Right kidney (tissue), 1 donor: ENCODE results near the gene STUM.

Experiments used
- DNase-seq: peaks from one replicate; pipeline ENCODE4 v3.0.0-alpha.2; 2016

STUM gene

DNA sequence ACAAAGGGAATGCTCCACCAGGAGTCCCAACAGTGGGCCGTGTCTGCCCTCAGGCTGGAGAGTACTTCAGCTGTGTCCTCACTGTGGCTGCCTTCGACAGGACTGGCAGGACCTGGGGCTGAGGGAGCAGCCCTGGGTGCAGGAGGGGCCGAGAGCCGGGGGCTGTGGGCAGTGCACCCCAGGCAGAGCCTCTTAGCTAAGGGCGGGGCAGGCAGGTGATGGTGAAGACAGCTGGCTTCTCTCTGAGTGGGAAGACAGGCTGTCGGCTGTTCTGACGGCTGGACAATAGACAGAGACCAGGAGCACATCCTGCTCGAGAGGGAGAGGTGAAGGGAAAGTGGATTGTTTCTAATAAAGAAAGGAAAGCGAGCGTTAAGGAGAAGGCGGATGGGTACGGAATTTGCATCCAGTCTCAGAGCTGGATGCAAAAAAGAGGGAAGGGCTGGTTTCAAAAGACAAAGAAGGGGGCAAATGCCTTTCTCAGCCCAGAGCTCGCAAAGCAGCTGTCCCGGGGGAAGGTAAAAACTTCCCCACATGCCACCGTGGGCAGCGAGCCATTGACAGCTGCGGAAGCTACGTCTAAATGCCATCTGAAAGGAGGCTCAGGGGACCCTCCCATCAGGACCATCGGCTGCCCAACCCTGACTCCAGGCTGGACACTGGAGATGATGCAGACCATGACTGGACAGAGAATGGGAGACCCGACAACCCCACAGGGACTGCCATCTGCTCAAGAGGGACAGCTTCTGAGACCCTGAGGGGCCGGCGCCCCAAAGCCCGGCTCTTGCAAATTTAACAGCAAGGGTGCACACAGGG lies 92.0 kb downstream of the STUM start:
- no peak for DNase-seq

DNA sequence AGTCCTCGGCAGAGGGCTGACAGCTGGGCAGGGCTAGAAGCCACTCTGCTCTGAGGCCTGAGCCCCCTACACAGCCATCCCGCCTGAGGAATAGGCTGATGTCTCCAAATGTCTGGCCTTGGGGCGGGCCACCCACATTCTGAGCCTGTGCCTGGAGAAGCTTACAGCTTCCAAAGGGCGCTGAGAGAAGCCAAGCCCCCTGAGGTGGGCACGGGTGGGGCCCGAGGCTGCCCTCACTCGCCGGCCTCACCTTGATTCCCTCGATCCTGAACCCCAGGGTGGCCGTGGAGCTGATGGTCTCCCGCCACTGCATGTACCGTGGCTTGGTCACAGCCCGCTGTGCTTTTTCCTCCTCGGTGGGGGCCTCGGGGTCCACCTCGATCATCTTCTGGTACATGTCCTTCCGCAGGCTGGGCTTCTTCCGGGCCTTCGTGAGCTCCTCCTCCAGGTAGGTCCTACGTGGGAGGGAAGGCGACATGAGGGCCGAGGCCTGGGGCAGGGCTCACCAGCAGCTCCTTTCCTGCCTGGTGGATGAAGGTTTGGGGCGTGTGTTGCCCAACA lies 93.2 kb downstream of the STUM start:
- DNase-seq, result no peak

- DNase-seq, result no peak
Observed at GRCh38 chr1:226642421-226642820, 93.9 kb downstream of the STUM start.

GRCh38 chr1:226643177-226643576 lies 94.6 kb downstream of the STUM start:
- DNase-seq, result no peak

DNA sequence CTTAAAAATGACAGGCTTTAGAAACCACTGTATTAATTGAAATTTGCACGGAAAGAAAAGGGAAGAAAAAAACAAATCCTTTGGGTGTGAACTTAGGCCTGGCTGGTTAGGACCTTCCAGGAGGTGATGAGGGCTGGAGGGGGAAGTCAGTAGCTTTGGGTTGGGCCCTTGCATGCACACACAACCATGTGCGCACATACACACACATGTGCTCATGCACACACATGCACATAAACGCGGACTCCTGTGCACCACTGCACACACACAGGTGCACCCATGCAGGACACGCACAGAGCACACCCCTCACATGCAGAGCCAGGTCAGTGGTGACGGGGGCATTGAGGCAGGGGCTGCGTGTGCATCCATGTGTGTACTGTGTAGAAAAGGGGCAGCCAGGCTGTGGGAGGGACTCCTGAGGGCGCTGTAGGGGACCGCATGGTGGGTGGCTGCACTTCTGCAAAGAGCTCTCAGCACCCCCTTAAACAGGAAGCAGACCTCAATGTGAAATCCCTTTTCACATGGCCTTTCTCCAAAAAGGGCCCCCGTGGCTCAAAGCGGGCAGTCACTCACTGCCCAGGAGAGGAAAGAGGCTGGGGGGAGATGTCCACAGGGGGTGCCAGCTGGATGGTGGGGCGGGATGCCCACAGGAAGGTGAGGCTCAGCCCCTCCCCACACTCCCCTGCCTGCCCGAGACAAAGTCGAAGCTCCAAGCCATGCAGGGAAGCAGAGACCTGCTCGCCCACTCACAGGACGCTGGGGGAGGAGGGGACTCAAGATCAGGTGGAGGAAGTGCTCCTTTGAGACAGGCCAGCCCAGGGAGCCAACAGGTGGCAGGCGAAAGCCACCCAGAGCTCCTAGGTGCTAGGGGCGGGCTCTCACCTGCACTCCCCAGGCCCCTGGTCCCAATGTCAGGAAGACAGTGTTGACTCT lies 95.3 kb downstream of the STUM start:
- DNase-seq, result no peak

DNA sequence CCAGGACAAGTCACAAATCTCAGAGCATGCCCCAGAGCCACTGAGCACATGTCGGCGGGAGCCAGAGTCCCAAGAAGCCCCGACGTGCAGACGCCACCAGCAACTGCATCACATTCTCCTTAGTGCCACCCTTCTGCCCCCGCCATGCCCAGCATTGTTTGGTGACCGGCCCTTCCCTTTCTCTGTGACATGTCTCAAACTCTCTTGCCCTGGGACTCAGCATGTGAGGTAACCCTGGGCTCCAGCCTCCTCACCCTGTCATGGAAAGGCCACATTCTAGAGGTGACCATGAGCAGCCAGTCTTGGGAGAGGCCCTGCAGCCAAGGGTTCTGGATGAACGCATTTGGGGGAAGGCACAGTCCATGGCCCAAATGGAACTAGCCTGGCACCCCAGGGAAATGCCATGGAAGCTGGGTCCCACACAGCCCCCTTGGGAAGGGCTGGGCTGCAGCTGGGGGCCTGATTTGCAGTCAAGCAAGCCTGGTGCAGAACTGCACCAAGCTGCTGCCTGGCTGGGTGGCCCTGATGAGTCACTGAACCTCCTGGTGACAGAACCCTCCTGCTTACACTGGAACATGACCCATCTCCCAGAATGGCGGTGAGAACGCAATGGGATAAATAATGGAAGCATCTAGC lies 96.1 kb downstream of the STUM start:
- no peak for DNase-seq

GRCh38 chr1:226645279-226645976 lies 96.9 kb downstream of the STUM start:
- no peak for DNase-seq

DNA sequence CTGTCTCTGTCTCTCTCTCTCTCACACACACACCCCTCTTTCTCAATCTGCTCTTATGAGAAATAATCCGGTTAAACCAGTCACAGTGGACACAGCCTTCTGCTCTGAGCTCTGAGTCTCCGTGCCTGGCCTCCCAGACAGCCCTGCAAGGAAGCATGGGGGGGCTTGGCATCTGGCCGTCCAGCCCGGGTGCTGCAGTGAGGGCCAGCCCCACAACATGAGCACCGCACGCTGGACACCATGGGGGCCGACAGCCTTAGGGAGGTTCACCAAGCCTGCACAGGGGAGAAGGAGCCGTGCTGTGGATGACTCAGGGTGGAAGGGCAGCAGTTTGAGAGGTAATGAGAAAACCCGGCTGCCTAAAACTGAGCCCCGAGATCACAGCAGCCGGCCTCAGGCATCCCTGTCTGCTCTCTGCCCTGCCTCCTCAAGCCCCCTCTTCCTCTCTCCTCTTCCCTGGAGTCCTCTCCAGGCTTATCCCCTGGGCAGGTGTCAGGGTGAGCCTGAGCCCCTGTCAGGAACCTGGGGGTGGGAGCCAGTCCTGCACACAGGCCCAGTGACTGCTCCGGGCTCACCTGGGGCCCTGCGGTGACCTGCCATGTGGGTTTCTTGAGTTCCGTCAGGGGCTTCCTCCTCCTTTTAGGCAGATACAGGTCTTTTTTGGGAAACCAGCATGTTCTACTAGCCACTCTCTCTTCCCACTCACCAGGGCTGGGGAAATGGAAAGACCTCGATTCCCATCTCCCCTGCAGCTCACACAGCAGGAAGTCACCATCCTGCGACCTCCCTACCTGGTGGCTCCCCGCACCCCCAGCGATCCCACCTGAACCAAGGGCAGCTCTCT lies 97.7 kb downstream of the STUM start:
- DNase-seq, result no peak

- no peak for DNase-seq
Observed at GRCh38 chr1:226646870-226647449, 98.4 kb downstream of the STUM start.

GRCh38 chr1:226647719-226648118 lies 99.2 kb downstream of the STUM start:
- no peak for DNase-seq

DNA sequence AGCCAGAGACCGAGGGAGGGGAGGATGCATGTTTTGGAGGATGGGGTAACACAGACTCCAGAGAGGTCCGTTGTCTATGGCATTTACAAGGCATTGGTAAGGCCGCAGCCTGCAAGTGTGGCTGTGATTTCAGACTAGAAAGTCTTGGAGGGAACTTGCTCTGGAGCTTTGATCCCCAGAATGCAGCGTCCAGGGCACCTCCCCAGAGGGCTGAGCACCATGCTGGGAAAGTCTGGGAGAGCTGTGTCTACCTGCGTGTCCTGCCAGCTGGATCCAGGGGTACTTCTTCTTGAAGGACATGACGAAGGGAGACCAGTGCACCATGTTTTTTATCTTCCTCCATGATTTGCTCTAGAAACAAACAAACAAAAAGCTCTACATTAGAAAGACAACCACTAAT lies 99.9 kb downstream of the STUM start:
- DNase-seq, result no peak

DNA sequence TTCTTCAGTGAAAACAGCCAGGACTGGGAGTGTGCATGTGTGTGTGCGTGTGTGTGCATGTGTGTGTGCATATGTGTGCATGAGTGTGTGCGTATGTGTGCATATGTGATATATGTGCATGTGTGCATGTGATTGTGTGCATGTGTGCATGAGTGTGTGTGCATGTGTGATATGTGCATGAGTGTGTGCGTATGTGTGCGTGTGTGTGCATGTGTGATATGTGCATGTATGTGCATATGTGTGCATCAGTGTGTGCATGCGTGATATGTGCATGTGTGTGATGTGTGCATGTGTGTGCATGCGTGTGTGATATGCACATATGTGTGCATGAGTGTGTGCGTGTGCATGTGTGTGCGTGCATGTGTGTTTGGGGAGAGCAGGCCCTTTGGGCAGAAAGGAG lies 100.7 kb downstream of the STUM start:
- no peak for DNase-seq

- DNase-seq, result no peak
Observed at GRCh38 chr1:226649780-226650179, 101.2 kb downstream of the STUM start.

DNA sequence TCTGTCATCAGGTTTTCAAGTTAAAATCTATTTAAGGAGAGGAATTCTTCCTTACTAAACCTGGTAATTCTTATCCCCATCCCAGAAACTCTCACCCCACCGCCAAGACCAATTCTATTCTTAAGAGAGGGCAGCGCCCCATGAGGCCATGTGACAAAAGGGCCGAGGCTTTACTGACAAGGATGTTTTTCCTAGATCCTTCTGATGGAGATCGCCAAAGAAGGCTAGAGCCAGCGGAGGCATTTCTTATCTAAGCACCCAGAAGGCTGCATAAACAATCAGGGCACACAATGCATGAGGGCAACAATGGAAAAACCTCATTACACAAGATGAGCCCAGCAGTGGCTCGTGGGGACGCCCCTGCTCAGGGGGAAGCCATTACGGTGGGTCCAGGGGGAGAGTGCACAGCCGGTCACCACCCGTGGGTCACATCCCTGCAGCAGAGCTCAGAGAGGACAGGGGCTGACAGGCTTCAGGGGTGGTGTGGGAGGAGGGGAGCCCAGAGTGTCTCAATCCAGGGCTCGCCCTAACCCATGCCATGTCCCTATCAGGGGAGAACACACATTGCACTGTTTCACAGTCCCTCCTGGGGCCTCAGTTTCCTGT lies 101.8 kb downstream of the STUM start:
- DNase-seq, result no peak

DNA sequence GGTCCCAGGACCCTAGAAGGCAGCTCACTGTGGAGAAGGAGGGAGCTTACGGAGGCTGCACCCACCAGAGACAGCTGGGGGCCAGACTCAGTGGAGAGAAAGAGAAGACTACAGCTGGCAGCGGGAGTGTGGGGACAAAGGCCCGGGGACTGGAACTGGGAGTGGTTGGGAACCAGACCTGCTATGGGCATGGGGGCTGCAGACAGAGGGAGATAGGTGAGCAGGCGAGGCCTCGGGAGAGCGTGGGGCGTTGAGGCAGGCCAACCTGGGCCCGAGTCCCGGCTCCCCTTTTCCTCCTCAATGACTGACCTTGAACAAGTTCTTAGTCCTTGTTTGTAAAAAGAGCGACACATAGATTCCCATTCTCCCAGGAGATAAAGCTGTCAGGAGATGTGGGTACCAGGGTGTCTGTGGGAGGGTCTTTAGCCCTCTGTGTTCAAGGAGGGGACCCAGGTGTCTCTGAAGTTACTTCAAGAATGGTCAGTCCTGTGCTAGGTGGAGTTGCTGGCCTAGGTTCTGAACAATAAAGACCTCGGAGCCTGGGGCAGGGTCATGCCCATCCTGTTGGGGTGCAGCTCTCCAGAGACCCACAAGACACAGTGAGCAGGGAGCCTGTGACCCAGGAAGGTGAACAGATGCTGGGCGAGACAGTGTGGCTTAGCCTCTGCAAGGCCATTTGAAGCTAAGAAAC lies 102.6 kb downstream of the STUM start:
- DNase-seq, result no peak

GRCh38 chr1:226651732-226652105 lies 103.2 kb downstream of the STUM start:
- DNase-seq, result no peak

DNA sequence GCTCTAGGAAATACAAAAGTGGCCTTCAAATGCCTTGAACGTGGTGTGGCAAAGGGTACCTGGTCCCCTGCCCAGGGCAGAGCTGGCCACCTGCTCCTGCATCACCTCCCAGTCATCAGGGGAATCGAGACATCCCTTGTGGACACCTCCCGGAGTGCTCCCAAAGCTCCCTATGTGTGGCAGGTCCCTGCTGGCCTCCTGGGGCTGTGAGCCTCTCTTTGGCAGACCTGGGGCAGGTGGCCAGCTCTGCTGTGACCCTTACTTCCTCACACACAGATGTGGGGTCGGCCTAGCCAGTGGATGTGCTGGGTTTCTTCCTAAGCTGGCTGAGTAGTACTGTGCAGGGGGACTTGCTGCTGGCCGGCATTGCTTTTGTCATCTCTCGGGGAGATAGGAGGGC lies 104.0 kb downstream of the STUM start:
- DNase-seq, result no peak

GRCh38 chr1:226653311-226653921 lies 104.9 kb downstream of the STUM start:
- DNase-seq, result no peak

GRCh38 chr1:226654046-226654667 lies 105.6 kb downstream of the STUM start:
- peak; percentile 54 for DNase-seq
